SK-MEL-5 (cell line): ENCODE measurements around the gene CSH1. TPM values are rescaled to one million over a fixed set of nuclear protein-coding genes. Genes with fewer than 3 reads are reported as not detected.
"Not testable (repeated sequence)": the region's sequence is repeated elsewhere in the genome, so short reads cannot be mapped to it uniquely, and the experiment has no call there.

Experiments used
- DNase-seq: peaks from one replicate; pipeline ENCODE4 v3.0.0-alpha.2; 2016; ENCODE audit warnings: low read depth, low spot score
- in situ Hi-C: cut with HindIII; loops from 2 replicates; pipeline ENCODE4 v1.10.0; 2016; ENCODE audit warnings: low sequenced_read_pairs, high pct_unique_total_duplicates, low pct_unique_long_range_greater_than_20kb
- total RNA-seq: library from RNA; depleted of rRNA; stranded (reverse); fragments of >200 nt; shearing (Covaris generic); gene quantifications from 2 replicates; pipeline ENCODE4 v1.2.3, GENCODE V29; 2014

Gene CSH1
- total RNA-seq, 1 experiment from 2014 or later = not detected

DNA sequence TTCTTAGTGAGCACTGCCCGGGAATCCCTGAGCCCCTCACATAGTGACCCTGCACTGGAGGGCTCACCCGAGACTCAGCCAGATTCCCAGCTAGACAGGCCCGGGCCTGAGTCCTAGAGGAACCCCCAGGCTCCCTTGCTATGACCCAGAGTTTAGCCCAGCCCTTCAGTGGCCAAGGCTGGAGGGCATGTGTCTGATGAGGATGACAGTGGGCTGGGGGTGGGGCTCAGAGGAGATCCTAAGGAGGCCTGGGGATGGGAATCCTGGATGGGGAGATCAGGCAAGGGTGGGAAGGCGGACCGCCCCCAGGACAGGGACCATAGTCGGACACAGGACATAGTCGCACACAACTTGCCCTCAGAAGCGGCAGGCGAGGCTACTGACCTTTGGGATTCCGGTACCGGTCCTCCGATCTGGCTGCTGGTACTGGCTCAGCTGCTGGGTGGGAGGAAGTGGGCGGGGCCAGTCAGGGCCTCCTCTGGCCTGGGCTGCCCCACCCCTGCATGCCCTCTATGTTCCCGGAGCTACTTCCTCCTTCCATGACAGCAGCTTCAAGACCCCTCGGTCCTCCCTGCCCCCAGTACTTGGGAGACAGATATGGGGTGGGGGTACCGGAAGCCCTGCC, 34.7 kb upstream of the CSH1 start:
- no peak for DNase-seq
- in situ Hi-C loops = no loop called here

DNA sequence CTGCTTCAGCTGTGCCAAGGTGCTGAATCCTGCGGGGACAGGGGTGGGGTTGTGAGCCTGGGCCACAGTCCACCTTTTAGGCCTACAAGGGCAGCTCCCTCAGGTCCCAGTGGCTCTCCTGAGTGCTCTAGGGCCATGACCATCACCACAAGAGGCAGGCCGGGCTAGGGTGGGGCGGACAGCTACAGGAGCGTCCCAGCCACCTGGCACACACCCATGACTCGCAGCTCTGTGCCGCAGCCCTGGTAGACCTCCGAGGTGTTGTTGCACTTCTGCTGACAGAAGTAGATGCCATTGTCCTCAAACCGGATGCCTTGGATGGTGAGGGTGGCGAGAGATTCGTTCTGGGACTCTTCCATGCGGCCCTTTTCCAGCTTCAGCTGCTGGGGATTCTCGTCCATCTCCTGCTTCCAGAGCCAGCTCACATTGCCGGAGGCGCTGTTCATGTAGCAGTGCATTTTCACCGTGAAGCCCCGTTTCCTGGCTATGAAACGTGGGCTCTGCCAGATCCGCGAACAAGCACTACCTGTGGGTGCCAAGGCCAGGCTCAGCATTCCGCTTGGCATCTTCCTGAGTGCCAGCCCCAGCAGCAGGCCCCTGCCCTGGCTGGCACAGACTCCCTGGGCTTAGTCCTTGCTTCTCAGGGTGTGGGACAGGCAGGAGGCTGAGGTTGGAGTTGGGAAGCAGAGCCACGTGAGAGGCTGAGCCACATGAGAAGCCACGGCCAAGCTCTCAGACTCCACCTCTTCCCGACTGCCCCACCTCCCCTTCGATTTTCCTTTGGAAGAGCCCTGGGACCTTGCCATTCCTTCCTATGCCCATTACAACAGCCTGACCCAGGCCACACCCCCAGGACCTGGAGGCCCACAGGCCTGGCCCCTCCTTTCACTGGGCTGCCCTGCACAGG, 33.7 kb upstream of the CSH1 start:
- peak; percentile 33 for DNase-seq
- in situ Hi-C loops = no loop called here

DNA sequence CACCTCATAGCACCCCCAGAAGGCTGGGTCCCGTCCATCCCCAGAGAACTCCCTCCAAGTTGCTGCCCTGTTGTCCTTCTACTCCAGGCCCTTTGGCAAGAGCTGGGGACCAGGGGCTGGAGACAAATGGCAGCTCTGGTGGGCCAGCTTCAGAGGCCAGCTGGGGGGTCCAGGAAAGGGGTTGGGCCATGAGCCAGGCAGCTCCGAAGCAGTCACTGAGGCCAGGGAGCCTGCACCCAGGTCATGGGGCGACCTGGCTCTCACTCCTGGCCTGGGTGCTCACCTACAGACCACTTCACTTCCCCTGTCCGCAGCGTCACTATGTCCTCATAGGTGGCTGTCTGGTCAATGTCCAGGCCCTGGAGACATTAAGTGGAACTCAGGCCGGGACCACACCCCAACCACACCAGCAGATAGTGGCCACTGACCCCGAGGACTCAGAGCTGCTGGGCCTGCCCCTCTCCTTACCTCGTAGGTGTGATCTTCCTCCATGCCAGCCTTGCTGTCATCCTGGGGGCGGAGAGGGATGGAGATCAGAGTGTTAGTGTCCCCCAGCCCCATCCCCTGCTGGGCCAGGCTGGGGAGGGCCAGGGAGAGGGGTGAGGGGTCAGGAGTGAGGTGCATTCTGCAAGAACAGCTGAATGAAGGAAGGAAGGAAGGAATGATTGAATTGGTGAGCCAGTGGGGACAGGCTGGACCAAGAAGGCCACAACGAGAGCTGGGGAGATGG, 32.8 kb upstream of the CSH1 start:
- in situ Hi-C loops = no loop called here
- no peak for DNase-seq

DNA sequence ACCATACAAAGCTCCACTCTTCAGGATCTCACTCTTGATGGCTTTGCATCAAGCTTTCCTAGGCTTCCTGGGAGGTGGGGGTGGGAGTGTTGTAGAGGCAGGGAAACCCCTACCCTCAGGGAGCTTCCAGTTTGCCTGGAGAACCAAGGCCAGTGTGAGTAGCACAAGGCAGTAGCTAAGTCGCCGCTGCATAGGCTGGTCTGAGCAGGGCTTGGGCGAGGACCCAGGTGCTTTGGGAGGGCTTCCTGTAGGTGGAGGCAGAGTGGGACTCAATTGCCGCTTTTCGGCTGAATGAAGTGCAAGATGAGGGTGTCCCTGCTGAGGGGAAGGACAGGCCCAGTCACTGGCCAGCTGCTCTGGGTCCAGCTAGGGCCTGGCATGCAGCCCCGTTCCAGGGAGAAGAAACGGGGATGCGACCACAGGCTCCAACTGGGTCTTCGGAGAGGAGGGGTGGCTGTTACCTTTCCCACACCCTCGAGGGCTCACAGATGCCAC, 31.8 kb upstream of the CSH1 start:
- DNase-seq = no peak
- in situ Hi-C loops = no loop called here

DNA sequence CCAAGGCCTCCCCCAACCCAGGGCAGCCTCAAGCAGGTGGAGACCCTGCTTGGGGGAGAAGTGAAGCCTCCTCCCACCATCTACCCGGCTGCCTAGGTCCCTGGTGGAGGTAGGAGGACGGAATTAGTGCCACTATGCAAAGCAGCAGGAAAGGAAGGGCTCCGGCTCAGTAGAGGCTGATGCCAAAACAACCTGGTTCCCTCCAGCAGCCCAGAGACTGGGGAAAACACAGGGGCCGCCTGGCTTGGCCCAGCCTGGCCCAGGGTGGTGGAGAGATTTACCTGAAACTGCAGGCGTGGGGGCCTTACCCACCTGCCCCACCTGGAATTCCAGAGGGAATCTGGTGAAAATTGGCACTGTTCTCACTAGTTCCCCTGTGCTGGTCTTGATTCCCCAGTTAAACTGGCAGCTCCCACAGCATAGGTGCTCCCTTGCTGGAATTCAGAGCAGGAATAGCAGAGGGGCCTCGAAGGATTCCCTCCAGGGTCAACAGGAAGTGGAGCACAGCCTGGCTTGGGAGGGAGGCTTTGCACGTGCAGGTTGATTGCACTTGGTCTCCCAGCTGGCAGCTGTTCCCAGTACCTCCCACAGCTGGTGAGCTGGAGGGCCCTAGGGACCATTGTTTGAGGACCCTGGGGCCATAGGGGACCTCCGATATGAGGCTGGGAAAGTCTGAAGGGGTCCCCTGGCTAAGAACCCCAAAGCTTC, 31.2 kb upstream of the CSH1 start:
- in situ Hi-C loops = no loop called here
- no peak for DNase-seq

DNA sequence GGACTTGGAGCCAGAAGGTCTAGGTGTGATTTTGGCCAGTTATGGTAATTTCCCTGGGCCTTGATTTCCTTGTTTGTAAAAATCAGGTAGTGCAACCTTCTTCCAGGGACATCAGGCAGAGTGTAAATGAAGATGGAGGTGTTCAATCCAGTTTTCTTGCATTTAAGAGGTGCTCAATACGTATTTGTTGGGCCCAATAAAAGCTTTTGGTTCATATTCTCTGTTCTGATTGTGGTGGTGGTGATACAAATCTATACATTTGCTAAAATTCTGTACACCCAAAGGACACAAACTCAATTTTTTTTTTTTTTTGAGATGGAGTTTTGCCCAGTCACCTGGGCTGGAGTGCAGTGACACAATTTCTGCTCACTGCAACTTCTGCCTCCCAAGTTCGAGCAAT, 29.8 kb upstream of the CSH1 start:
- in situ Hi-C loops = no loop called here
- no peak for DNase-seq

DNA sequence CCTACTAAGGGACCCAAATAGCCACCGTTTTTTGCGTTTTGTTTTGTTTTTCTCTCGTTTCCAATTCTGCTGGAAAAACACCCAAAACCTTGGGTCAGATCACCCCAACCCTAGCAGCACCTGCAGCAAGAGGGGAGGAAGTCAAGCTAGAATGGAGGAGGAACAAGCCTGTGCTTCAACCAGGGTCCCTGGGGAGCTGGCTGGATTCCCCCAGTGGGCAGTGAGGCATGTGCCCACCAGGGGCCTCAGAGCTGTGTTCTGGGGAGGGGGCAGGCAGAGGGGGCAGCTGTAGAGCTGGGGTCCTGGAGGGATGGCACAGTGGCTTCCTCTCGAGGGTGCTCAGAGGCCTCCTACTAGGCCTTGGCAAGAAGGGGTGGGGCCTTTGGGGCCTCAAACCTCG, 29.2 kb upstream of the CSH1 start:
- in situ Hi-C loops = no loop called here
- no peak for DNase-seq

DNA sequence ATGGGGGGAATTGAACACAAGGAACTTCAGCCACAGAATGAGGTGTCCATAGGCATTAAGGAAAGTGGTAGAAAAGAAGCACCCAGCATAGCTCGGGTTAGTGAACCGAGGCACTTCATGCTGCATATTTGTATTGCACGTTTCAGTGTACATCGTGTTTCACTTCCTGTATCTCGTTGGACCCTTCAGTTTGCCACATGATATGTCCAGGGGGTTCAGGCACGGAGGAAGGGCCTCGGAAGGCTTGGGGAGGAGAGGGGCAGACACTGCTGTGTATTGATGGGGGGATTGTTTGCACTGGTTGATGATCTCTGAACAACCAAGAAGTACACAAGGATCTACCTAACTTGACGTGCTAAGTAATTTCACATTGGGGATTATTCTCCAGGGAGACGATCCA, 26.0 kb upstream of the CSH1 start:
- in situ Hi-C loops, DNase-seq: not testable (repeated sequence)

DNA sequence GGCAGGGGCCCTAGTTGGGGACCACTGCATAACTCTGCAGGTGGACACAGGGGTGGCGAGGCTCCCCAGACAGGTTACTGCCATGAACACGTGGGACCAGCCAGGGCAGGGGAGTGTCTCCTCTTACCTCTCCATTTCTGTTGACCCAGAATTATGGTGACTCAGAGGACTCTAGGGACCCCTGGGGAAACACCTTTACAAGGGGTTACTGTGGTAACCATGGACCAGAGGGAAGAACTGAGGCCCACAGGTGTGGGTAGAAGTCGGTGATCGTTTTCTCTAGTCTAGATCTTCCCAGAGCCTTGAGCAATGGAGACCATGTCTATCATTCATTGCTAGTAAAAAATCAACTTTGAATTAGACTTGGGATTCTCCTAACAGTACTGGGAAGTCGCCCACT, 24.4 kb upstream of the CSH1 start:
- DNase-seq, in situ Hi-C loops: not testable (repeated sequence)

DNA sequence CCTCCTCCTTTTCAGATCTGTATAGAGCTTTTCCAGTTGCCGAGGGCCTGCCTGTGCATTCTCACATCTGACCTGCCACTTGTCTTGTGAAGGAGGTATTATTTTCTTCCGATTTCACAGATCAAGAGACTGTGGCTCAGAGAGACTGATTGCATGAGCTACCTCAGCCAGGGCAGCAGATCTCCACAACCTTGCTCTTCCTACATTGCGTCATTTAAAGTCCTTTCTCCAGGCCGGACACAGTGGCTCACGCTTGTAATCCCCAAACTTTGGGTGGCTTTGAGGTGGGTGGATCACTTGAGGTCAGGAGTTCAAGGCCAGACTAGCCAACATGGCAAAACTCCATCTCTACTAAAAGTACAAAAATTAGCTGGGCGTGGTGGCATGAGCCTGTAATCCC, 23.7 kb upstream of the CSH1 start:
- in situ Hi-C loops = not testable (repeated sequence)
- DNase-seq = peak; percentile 37

DNA sequence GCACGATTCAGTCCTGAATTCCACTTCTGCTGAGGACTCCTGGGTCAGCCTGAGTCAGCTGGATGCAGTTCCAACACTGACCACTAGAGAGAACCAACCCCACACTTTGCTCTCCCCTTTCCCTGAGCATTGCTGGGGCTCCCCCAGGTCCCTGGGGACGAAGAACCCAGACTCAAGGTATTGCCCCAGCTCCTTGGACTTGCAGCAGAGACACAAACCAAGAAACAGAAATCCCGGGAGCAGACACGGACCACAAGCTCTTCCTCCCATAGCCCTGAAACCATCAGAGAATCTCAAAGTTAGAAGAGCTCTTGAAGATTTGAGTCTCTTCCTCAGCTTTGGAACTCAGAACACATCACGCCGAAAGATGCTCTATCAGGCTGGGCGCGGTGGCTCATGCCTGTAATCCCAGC, 22.9 kb upstream of the CSH1 start:
- in situ Hi-C loops = no loop called here
- peak; percentile 70 for DNase-seq

DNA sequence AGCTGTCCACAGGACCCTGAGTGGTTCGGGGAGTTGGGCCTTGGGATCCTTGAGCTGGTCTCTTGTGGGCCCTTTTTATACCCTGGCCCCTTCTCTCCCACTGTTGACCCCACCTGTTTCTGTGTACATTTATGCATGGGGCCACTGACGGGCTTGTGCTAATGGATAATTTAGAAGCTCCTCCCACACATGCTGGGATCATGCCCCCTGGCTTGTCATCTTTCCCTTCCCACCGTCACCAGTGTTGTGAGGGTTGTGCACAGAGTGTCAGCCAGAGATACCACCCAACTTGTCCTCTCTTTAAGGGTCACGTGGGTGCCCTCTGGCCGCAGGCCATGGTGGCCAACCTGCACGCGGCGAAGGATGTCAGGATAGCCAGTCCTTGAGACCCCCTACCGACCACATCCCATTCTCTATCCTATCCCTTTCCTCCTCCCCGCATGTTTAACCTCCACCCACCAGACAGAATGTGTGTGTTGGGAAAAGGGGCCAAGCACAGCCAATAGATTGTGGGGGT, 22.5 kb upstream of the CSH1 start, which contains the start of gene GH1:
TSS of gene GH1 (minus strand) at position 51 of the 517 bp plus-strand sequence. CDS start 63 bp downstream, outside the sequence.
- DNase-seq, in situ Hi-C loops: not testable (repeated sequence)

DNA sequence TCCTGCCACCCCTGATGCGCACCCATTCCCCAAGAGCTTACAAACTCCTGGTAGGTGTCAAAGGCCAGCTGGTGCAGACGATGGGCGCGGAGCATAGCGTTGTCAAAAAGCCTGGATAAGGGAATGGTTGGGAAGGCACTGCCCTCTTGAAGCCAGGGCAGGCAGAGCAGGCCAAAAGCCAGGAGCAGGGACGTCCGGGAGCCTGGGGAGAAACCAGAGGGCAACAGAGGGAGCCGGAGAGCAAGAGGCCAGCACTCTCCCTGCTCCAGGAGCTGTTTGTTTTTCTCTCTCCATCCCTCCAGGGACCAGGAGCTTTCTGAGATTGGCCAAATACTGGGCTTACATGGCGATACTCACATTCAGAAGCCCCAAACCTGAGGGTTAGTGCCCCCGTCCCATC, 21.9 kb upstream of the CSH1 start:
- DNase-seq = no peak

DNA sequence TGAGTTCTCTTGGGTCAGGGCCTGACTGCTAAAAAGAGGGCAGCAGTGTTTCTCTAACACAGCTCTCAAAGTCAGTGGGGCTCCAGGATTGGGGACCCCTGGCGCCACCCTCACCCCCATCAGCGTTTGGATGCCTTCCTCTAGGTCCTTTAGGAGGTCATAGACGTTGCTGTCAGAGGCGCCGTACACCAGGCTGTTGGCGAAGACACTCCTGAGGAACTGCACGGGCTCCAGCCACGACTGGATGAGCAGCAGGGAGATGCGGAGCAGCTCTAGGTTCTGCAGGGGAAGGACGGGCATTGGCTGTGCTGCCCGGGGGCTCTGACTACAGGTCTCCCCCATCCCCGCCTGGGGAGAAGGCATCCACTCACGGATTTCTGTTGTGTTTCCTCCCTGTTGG, 21.3 kb upstream of the CSH1 start:
- DNase-seq = no peak
- in situ Hi-C loops = no loop called here

More for the DNA sequence above, 21.9 kb upstream of the CSH1 start:
- in situ Hi-C loops = no loop called here

DNA sequence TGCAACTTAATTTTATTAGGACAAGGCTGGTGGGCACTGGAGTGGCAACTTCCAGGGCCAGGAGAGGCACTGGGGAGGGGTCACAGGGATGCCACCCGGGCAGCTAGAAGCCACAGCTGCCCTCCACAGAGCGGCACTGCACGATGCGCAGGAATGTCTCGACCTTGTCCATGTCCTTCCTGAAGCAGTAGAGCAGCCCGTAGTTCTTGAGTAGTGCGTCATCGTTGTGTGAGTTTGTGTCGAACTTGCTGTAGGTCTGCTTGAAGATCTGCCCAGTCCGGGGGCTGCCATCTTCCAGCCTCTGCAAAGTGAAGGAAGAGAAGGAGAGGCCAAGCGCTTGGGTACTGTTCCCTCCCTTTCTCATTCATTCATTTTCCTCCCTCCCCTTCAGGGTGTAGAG, 20.8 kb upstream of the CSH1 start:
- DNase-seq, in situ Hi-C loops: not testable (repeated sequence)

DNA sequence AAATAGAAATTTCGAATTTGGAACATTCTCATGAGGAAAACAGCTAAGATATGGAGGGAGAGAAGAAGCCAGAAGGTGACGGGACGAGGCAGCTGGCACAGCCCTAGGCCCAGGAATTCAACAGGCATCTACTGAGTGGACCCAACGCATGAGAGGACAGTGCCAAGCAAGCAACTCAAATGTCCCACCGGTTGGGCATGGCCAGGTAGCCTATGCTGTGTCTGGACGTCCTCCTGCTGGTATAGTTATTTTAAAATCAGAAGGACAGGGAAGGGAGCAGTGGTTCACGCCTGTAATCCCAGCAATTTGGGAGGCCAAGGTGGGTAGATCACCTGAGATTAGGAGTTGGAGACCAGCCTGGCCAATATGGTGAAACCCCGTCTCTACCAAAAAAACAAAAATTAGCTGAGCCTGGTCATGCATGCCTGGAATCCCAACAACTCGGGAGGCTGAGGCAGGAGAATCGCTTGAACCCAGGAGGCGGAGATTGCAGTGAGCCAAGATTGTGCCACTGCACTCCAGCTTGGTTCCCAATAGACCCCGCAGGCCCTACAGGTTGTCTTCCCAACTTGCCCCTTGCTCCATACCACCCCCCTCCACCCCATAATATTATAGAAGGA, 20.3 kb upstream of the CSH1 start:
- no peak for DNase-seq
- in situ Hi-C loops = no loop called here

DNA sequence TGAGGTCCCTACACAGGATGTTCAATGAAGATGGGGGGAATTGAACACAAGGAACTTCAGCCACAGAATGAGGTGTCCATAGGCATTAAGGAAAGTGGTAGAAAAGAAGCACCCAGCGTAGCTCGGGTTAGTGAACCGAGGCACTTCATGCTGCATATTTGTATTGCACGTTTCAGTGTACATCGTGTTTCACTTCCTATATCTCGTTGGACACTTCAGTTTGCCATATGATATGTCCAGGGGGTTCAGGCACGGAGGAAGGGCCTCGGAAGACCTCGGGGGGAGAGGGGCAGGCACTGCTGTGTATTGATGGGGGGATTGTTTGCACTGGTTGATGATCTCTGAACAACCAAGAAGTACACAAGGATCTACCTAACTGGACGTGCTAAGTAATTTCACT, 19.4 kb upstream of the CSH1 start:
- DNase-seq, in situ Hi-C loops: not testable (repeated sequence)
